GM23338 (cell line): ENCODE data around the gene MAP2K5. TPM values are rescaled to one million over a fixed set of nuclear protein-coding genes. Genes with fewer than 3 reads are reported as not detected.

Source experiments
- ATAC-seq: fragments of 200-7000 bp; cut with Tn5 transposase; 3 replicates; pipeline ENCODE4 v1.9.1; 2020
- DNase-seq: peaks from one replicate; pipeline ENCODE4 v3.0.0-alpha.2; 2015; ENCODE audit warnings: low spot score
- H2AFZ ChIP-seq: fragments of 200-600 bp; sonication (generic); 2 replicates; pipeline ENCODE4 v1.8.0; 2016; ENCODE audit warnings: antibody characterized with exemption, mild to moderate bottlenecking, moderate library complexity
- H3F3A ChIP-seq: fragments of 200-600 bp; sonication (generic); replicated peaks from 2 replicates; pipeline ENCODE4 v1.8.0; 2017; ENCODE audit warnings: antibody characterized with exemption, mixed run types, low read depth
- H3K27ac ChIP-seq: fragments of 200-600 bp; sonication (generic); 2 replicates; pipeline ENCODE4 v1.6.1; 2016; ENCODE audit warnings: low read depth
- H3K27me3 ChIP-seq: fragments of 200-600 bp; sonication (generic); 2 replicates; pipeline ENCODE4 v1.8.0; 2016; ENCODE audit warnings: mild to moderate bottlenecking, mixed run types, moderate library complexity; ENCODE audit not compliant: insufficient read depth
- H3K36me3 ChIP-seq: fragments of 200-600 bp; sonication (generic); 2 replicates; pipeline ENCODE4 v1.8.0; 2016; ENCODE audit warnings: mild to moderate bottlenecking; ENCODE audit not compliant: insufficient read depth
- H3K4me1 ChIP-seq: fragments of 200-600 bp; sonication (generic); 2 replicates; pipeline ENCODE4 v1.8.0; 2016; ENCODE audit warnings: mild to moderate bottlenecking, moderate library complexity; ENCODE audit not compliant: insufficient read depth
- H3K4me2 ChIP-seq: fragments of 200-600 bp; sonication (generic); 2 replicates; pipeline ENCODE4 v1.7.1; 2017; ENCODE audit warnings: mixed run types
- H3K4me3 ChIP-seq: fragments of 200-600 bp; sonication (generic); 2 replicates; pipeline ENCODE4 v1.6.1; 2016; ENCODE audit warnings: mixed run types
- H3K79me2 ChIP-seq: fragments of 200-600 bp; sonication (generic); replicated peaks from 2 replicates; pipeline ENCODE4 v1.8.0; 2017; ENCODE audit warnings: mild to moderate bottlenecking; ENCODE audit not compliant: insufficient read depth
- H3K9me2 ChIP-seq: fragments of 200-600 bp; sonication (generic); 2 replicates; pipeline ENCODE4 v1.8.0; 2017; ENCODE audit not compliant: insufficient read depth
- H4K20me1 ChIP-seq: fragments of 200-600 bp; sonication (generic); replicated peaks from 2 replicates; pipeline ENCODE4 v1.8.0; 2017; ENCODE audit warnings: mild to moderate bottlenecking; ENCODE audit not compliant: insufficient read depth
- H3K27ac Mint-ChIP-seq: 2 replicates; pipeline ENCODE4 v1.8.0; 2020; ENCODE audit warnings: inconsistent platforms, mild to moderate bottlenecking, moderate library complexity, mixed read lengths
- H3K27me3 Mint-ChIP-seq: 3 replicates; pipeline ENCODE4 v1.8.0; 2022; ENCODE audit warnings: low read depth, mild to moderate bottlenecking, moderate library complexity, mixed read lengths, inconsistent platforms; ENCODE audit not compliant: insufficient read depth, poor library complexity
- H3K36me3 Mint-ChIP-seq: 3 replicates; pipeline ENCODE4 v1.8.0; 2021; ENCODE audit warnings: low read depth, mild to moderate bottlenecking, inconsistent platforms, moderate library complexity, mixed read lengths
- H3K4me1 Mint-ChIP-seq: 3 replicates; pipeline ENCODE4 v1.8.0; 2020; ENCODE audit warnings: mild to moderate bottlenecking, inconsistent platforms, mixed read lengths
- H3K4me3 Mint-ChIP-seq: 3 replicates; pipeline ENCODE4 v1.8.0; 2021; ENCODE audit warnings: moderate library complexity, mild to moderate bottlenecking, inconsistent platforms, mixed read lengths
- H3K9me3 Mint-ChIP-seq: 3 replicates; pipeline ENCODE4 v1.8.0; 2020; ENCODE audit warnings: moderate library complexity, mild to moderate bottlenecking, inconsistent platforms, mixed read lengths
- CTCF ChIP-seq, 2 experiments: fragments of 200-600 bp in 1 of 2; sonication (generic) in 1 of 2; conservative IDR thresholded peaks; 2 replicates each; pipeline versions ENCODE4 v1.5.1 to v1.6.1; 2016 to 2017; ENCODE audit warnings: antibody characterized with exemption in 2 of 2, low read depth in 2 of 2, mild to moderate bottlenecking in 2 of 2, moderate library complexity in 1 of 2
- JUNB ChIP-seq: IDR thresholded peaks from one replicate; pipeline ENCODE4 v1.6.1; 2016; ENCODE audit warnings: antibody characterized with exemption; ENCODE audit not compliant: unreplicated experiment
- POLR2AphosphoS5 ChIP-seq: IDR thresholded peaks from 2 replicates; pipeline ENCODE4 v1.6.1; 2016; ENCODE audit warnings: antibody characterized with exemption, low read depth
- REST ChIP-seq: IDR thresholded peaks from one replicate; pipeline ENCODE4 v1.6.1; 2018; ENCODE audit warnings: antibody characterized with exemption; ENCODE audit not compliant: unreplicated experiment
- STAT1 ChIP-seq: IDR thresholded peaks from one replicate; pipeline ENCODE4 v1.6.1; 2016; ENCODE audit warnings: antibody characterized with exemption; ENCODE audit not compliant: unreplicated experiment
- ZNF462 ChIP-seq: fragments of 250-450 bp; sonication (Bioruptor Pico); IDR thresholded peaks from 2 replicates; pipeline ENCODE4 v1.5.0; 2020; ENCODE audit warnings: mild to moderate bottlenecking, moderate library complexity
- polyA plus RNA-seq: library from polyadenylated mRNA; unstranded; fragments of >200 nt; fragmentation: Nextera tagmentation; extraction: Ambion mirVana; gene quantifications from 2 replicates; pipeline ENCODE4 v1.2.1, GENCODE V29; 2016
- total RNA-seq: library from RNA; depleted of rRNA; stranded (reverse); fragments of >200 nt; shearing (Covaris generic); gene quantifications from 2 replicates; pipeline ENCODE4 v1.2.3, GENCODE V29; 2014

The MAP2K5 gene
- total and polyA plus RNA-seq, 2 experiments from 2014 or later = 6.5 to 13.6 TPM

GRCh38 chr15:67740405-67740804, 197.9 kb downstream of the MAP2K5 start (continued):
- TF ChIP-seq REST = no peak

GRCh38 chr15:67741308-67741707, 198.8 kb downstream of the MAP2K5 start:
- Mint-ChIP-seq H3K27ac (peak overlapping the region; percentile 20; the same call in 1 of the 2 replicates), H3K9me3 (no peaks in the 10 kb centered on the region), H3K36me3 (no peaks in the 10 kb centered on the region), H3K27me3 (no peaks in the 10 kb centered on the region), H3K4me3 (no peak overlapping the region), H3K4me1 (peaks cover 12% of the 10 kb centered on the region; the same call in 2 of the 3 replicates)
- no peaks in the 10 kb centered on the region for H3K79me2 ChIP-seq
- H3F3A ChIP-seq = no peaks in the 10 kb centered on the region
- TF ChIP-seq JUNB = no peak
- no peak for TF ChIP-seq ZNF462
- no peak for TF ChIP-seq CTCF (conservative IDR thresholded peaks at IDR 0.05; ENCODE audit: low read depth in 2 of 2)
- no peak for TF ChIP-seq POLR2AphosphoS5
- no peak for TF ChIP-seq STAT1
- ATAC-seq (no peak), DNase-seq (no peak)
- no peak overlapping the region for H3K4me2 ChIP-seq
- H3K27me3 ChIP-seq = no peaks in the 10 kb centered on the region
- no peaks in the 10 kb centered on the region for H3K9me2 ChIP-seq
- H3K4me1 ChIP-seq = peaks cover 10% of the 10 kb centered on the region
- H4K20me1 ChIP-seq = no peaks in the 10 kb centered on the region
- no peak overlapping the region for H3K27ac ChIP-seq
- no peaks in the 10 kb centered on the region for H3K36me3 ChIP-seq
- H2AFZ ChIP-seq = no peak overlapping the region
- H3K4me3 ChIP-seq = no peak overlapping the region
